ENCODE data around the gene CBLN3.

- no peak for TF ChIP-seq POLR2A (IDR thresholded peaks at IDR 0.05; ENCODE audit: low read depth, low read length)
- TF ChIP-seq POLR2AphosphoS5 (IDR thresholded peaks at IDR 0.05; ENCODE audit: low read depth, low read length) = no peak
- TF ChIP-seq TAF1 (IDR thresholded peaks at IDR 0.05; ENCODE audit: borderline replicate concordance, low read depth, low read length) = no peak
Observed at GRCh38 chr14:24388474-24389179, 40.8 kb downstream of the CBLN3 start.
